Caco-2 (cell line): Measurements from ENCODE around the gene C19orf47. TPM values are rescaled to one million over a fixed set of nuclear protein-coding genes. Genes with fewer than 3 reads are reported as not detected.

Experiments
- BruUV-seq: library from RNA; stranded (reverse); fragments of 400-500 nt; replicated peaks from 2 replicates; lab custom pipeline; 2021; lab: Mats Ljungman, UMichigan
- CTCF ChIA-PET: fragments of 300-600 bp; sonication (Branson Sonifier 250); formaldehyde crosslinking; loops from one replicate; lab custom pipeline; 2022; ENCODE audit warnings: antibody characterized with exemption; lab: Charles Lee
- POLR2A ChIA-PET: fragments of 300-600 bp; sonication (Branson Sonifier 250); formaldehyde crosslinking; loops from one replicate; lab custom pipeline; 2022; ENCODE audit warnings: antibody characterized with exemption; lab: Charles Lee
- DNase-seq, 2 experiments: peaks; one replicate each; pipeline versions ENCODE4 v3.0.0 to v3.0.0-alpha.2; 2020 to 2022
- H3K27me3 ChIP-seq: replicated peaks from 2 replicates; pipeline ENCODE4 v1.6.0; 2011; ENCODE audit warnings: low read length; ENCODE audit not compliant: control insufficient read depth, insufficient read depth
- H3K36me3 ChIP-seq: 2 replicates; pipeline ENCODE4 v1.5.1; 2011; ENCODE audit warnings: low read length; ENCODE audit not compliant: control insufficient read depth, insufficient read depth
- H3K4me1 ChIP-seq: fragments of 250-450 bp; sonication (Bioruptor Pico); 2 replicates; pipeline ENCODE4 v1.5.1; 2020; ENCODE audit warnings: mild to moderate bottlenecking
- H3K4me3 ChIP-seq: 2 replicates; pipeline ENCODE4 v1.5.1; 2011; ENCODE audit warnings: low read depth, mild to moderate bottlenecking, control low read depth, low read length
- H3K9me3 ChIP-seq: fragments of 250-450 bp; sonication (Bioruptor Pico); 2 replicates; pipeline ENCODE4 v1.5.1; 2020; ENCODE audit warnings: mild to moderate bottlenecking, moderate library complexity
- H3K27ac Mint-ChIP-seq: one replicate; pipeline ENCODE4 v1.8.0; 2022; ENCODE audit warnings: mixed read lengths; ENCODE audit not compliant: unreplicated experiment
- H3K27me3 Mint-ChIP-seq: one replicate; pipeline ENCODE4 v1.8.0; 2022; ENCODE audit warnings: mixed read lengths; ENCODE audit not compliant: insufficient read depth, unreplicated experiment
- H3K36me3 Mint-ChIP-seq: one replicate; pipeline ENCODE4 v1.8.0; 2022; ENCODE audit warnings: mild to moderate bottlenecking, mixed read lengths; ENCODE audit not compliant: insufficient read depth, unreplicated experiment
- H3K4me1 Mint-ChIP-seq: one replicate; pipeline ENCODE4 v1.8.0; 2022; ENCODE audit warnings: low read depth, mixed read lengths; ENCODE audit not compliant: unreplicated experiment
- H3K4me3 Mint-ChIP-seq: one replicate; pipeline ENCODE4 v1.8.0; 2022; ENCODE audit warnings: mild to moderate bottlenecking, moderate library complexity, mixed read lengths; ENCODE audit not compliant: unreplicated experiment
- H3K9me3 Mint-ChIP-seq: one replicate; pipeline ENCODE4 v1.8.0; 2022; ENCODE audit warnings: mixed read lengths; ENCODE audit not compliant: unreplicated experiment
- intact Hi-C: fragments of 100-400 bp; cut with micrococcal nuclease; formaldehyde crosslinking; loops from one replicate; pipeline ENCODE4 v1.10.0; 2022; ENCODE audit not compliant: unreplicated experiment
- total RNA-seq: library from RNA; stranded (reverse); gene quantifications from 2 replicates; pipeline ENCODE4 v1.2.3, GENCODE V29; 2022
- TF ChIP-seq, protein P1 (sequence below), 2 experiments: fragments of 200-600 bp in 1 of 2; IDR thresholded peaks; 1 replicate in 1 of 2; 2 replicates in 1 of 2; pipeline versions ENCODE4 v1.5.1 to v1.8.0; 2011 to 2022; ENCODE audit warnings: antibody characterized with exemption in 1 of 2, control low read depth in 1 of 2, inconsistent platforms in 1 of 2, low read depth in 1 of 2, low read length in 1 of 2, mild to moderate bottlenecking in 1 of 2, moderate library complexity in 1 of 2; ENCODE audit not compliant: insufficient read depth in 1 of 2, severe bottlenecking in 1 of 2, unreplicated experiment in 1 of 2

C19orf47 gene
- total RNA-seq, 1 experiment from 2014 or later = 28.3 TPM

DNA sequence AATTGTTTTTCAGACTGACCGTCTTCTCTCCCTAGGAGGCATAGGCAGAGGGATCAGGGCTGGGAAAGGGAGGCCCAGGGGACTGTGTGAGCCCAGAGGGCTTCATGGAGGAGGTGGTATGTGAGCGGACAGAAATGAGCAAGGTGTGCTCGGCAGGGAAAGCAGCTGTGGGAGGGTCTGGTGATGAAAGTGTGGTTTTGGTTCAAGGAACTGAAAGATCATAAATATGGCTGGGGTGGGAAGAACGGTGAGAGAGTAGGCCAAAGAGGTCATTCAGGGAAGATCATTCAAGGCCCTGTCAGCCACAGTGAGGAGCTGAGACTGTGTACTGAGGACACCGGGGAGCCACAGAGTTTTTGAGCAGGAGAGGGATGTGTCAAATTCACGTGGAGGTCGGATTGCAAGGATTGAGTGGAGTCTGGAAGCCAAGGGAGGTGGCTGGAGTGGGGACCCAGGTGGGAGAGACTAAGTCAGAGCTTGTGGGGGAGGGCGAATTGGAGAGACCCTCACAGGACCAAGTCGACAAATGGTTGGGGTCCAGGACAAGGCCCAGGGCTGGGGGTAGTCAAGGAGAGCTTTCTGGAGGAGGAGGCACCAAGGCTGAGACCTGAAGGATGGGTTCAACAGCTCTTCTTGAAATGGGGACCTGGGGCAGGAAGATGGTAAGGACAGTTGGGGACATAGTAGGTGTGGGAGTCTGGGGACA, 7.9 kb upstream of the C19orf47 start:
- H3K9me3 Mint-ChIP-seq = no peaks in the 10 kb centered on the region
- no TSS peak for BruUV-seq
- no peak overlapping the region for H3K4me3 Mint-ChIP-seq
- no peak overlapping the region for H3K4me3 ChIP-seq
- POLR2A ChIA-PET = no interaction called here
- TF ChIP-seq, protein P1, sequence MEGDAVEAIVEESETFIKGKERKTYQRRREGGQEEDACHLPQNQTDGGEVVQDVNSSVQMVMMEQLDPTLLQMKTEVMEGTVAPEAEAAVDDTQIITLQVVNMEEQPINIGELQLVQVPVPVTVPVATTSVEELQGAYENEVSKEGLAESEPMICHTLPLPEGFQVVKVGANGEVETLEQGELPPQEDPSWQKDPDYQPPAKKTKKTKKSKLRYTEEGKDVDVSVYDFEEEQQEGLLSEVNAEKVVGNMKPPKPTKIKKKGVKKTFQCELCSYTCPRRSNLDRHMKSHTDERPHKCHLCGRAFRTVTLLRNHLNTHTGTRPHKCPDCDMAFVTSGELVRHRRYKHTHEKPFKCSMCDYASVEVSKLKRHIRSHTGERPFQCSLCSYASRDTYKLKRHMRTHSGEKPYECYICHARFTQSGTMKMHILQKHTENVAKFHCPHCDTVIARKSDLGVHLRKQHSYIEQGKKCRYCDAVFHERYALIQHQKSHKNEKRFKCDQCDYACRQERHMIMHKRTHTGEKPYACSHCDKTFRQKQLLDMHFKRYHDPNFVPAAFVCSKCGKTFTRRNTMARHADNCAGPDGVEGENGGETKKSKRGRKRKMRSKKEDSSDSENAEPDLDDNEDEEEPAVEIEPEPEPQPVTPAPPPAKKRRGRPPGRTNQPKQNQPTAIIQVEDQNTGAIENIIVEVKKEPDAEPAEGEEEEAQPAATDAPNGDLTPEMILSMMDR (IDR thresholded peaks at IDR 0.05; ENCODE audit: insufficient read depth in 1 of 2, low read depth in 1 of 2, low read length in 1 of 2, severe bottlenecking in 1 of 2, unreplicated experiment in 1 of 2) = no peak
- no peaks in the 10 kb centered on the region for H3K4me1 Mint-ChIP-seq
- H3K36me3 ChIP-seq = no peaks in the 10 kb centered on the region
- intact Hi-C loops = no loop called here
- CTCF ChIA-PET = interaction anchor here (1.2 kb wide), 1 partner anchor 64 kb away, joined by 4 read pairs; no protein-coding TSS in a partner anchor
- H3K27me3 Mint-ChIP-seq = no peaks in the 10 kb centered on the region
- no peaks in the 10 kb centered on the region for H3K27me3 ChIP-seq
- H3K36me3 Mint-ChIP-seq = peaks cover 6% of the 10 kb centered on the region
- no peaks in the 10 kb centered on the region for H3K4me1 ChIP-seq
- peak overlapping the region; percentile 36 for H3K27ac Mint-ChIP-seq
- H3K9me3 ChIP-seq = no peaks in the 10 kb centered on the region
- DNase-seq = no peak

DNA sequence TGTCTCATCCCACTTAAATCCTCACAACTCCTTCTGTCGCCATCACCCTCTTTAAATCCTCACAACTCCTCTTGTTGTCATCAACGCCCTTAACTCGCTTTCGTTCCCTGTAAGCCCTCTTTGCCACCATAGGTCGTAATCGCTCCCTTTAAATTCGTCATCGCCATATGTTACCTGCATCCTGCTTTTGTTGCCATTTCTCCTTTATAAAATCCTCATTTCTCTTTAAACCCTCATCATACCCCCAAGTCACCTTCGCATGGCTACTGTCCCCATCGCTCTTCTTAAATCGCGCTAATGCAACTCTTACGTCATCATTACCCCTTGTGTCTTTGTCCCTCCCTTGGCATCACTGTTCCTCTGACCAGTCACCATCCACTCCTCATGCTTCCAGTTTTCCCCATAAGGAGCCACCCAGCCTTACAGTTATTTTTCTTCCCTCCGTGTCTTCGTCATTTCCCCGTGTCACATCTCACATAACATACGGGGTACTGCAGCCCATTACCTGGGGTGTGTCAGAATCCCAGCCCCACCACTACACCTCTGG, 837 bp upstream of the C19orf47 start:
- TF ChIP-seq, protein P1 (IDR thresholded peaks at IDR 0.05; ENCODE audit: insufficient read depth in 1 of 2, low read depth in 1 of 2, low read length in 1 of 2, severe bottlenecking in 1 of 2, unreplicated experiment in 1 of 2) = no peak
- Mint-ChIP-seq H3K4me3 (peak overlapping the region; percentile 92), H3K27ac (peak overlapping the region; percentile 85), H3K27me3 (no peaks in the 10 kb centered on the region), H3K9me3 (no peaks in the 10 kb centered on the region), H3K4me1 (no peaks in the 10 kb centered on the region), H3K36me3 (peaks cover 14% of the 10 kb centered on the region)
- peak overlapping the region; percentile 79 for H3K4me3 ChIP-seq
- H3K9me3 ChIP-seq = no peaks in the 10 kb centered on the region
- no peaks in the 10 kb centered on the region for H3K27me3 ChIP-seq
- POLR2A ChIA-PET = interaction anchor here (0.5 to 1.2 kb wide), 3 partner anchors 72 to 142 kb away, joined by 3 to 14 read pairs (median 5); partner anchors contain the start of gene BLVRB
- BruUV-seq = TSS peak; percentile 77
- CTCF ChIA-PET = interaction anchor here (0.8 to 1.2 kb wide), 3 partner anchors 32 to 72 kb away, joined by 6 to 7 read pairs (median 6); no protein-coding TSS in a partner anchor
- intact Hi-C loops = loop anchor here (1.0 to 2.0 kb wide), 2 partner anchors 72 to 94 kb away; no protein-coding TSS in a partner anchor
- H3K36me3 ChIP-seq = no peaks in the 10 kb centered on the region
- 0 out of 2 replicates have a peak, but pooled peaks cover 5% of the 10 kb centered on the region for H3K4me1 ChIP-seq
- DNase-seq = peak in 1 of 2 experiments; percentile 14

DNA sequence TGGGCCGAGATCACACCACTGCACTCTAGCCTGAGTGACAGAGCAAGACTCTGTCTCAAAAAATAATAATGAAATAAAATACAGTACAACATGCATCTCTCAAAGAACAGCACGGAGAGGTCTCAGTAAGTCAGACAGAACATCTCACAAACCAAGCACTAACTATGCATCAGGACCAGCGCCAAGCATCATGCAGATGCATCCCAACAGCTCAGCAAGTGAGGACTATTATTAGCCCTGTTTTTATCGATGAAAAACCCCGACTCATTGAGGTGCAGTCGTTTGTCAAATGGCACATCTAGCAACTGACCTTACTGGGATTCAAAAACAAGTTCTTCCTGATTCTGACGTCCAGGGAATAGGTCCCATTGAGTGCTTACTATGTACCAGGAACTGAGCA, 3.8 kb downstream of the C19orf47 start:
- Mint-ChIP-seq H3K27me3 (no peaks in the 10 kb centered on the region), H3K27ac (no peak overlapping the region), H3K9me3 (no peaks in the 10 kb centered on the region), H3K4me1 (no peaks in the 10 kb centered on the region), H3K4me3 (no peak overlapping the region), H3K36me3 (peaks cover 21% of the 10 kb centered on the region)
- Histone ChIP-seq H3K27me3 (no peaks in the 10 kb centered on the region), H3K4me3 (no peak overlapping the region), H3K4me1 (0 out of 2 replicates have a peak, but pooled peaks cover 5% of the 10 kb centered on the region), H3K9me3 (no peaks in the 10 kb centered on the region), H3K36me3 (no peaks in the 10 kb centered on the region)
- intact Hi-C loops = no loop called here
- TF ChIP-seq, protein P1 (IDR thresholded peaks at IDR 0.05; ENCODE audit: insufficient read depth in 1 of 2, low read depth in 1 of 2, low read length in 1 of 2, severe bottlenecking in 1 of 2, unreplicated experiment in 1 of 2) = no peak
- DNase-seq = no peak
- ChIA-PET POLR2A (no interaction called here), CTCF (no interaction called here)
- no TSS peak for BruUV-seq
